Mesendoderm (in vitro differentiated cells): ENCODE data around the gene TDRD12.

Experiments
- DNase-seq: peaks from one replicate; pipeline ENCODE4 v3.0.0; 2013
- H2AK5ac ChIP-seq: 2 replicates; pipeline ENCODE4 v1.6.1; 2013; ENCODE audit warnings: low read length, inconsistent platforms
- H2BK120ac ChIP-seq: 2 replicates; pipeline ENCODE4 v1.6.1; 2013; ENCODE audit warnings: low read depth, mild to moderate bottlenecking, low read length, moderate library complexity, mixed read lengths
- H2BK15ac ChIP-seq: replicated peaks from 2 replicates; pipeline ENCODE4 v1.6.1; 2013; ENCODE audit warnings: low read depth, mild to moderate bottlenecking, moderate library complexity
- H2BK5ac ChIP-seq: 2 replicates; pipeline ENCODE4 v1.6.1; 2013; ENCODE audit warnings: low read length, inconsistent platforms
- H3K18ac ChIP-seq: 2 replicates; pipeline ENCODE4 v1.6.1; 2013; ENCODE audit warnings: mild to moderate bottlenecking, low read length, mixed read lengths
- H3K23ac ChIP-seq: one replicate; pipeline ENCODE4 v1.6.1; 2013; ENCODE audit warnings: low read length
- H3K27ac ChIP-seq: 2 replicates; pipeline ENCODE4 v1.5.1; 2013; ENCODE audit warnings: low read depth, mild to moderate bottlenecking, inconsistent platforms, low read length, moderate library complexity
- H3K27me3 ChIP-seq: 2 replicates; pipeline ENCODE4 v1.6.1; 2013; ENCODE audit warnings: low read length, control low read depth, mild to moderate bottlenecking, inconsistent platforms; ENCODE audit not compliant: insufficient read depth, poor library complexity
- H3K36me3 ChIP-seq: 2 replicates; pipeline ENCODE4 v1.6.1; 2013; ENCODE audit warnings: low read length, inconsistent platforms; ENCODE audit not compliant: control insufficient read depth, insufficient read depth
- H3K4ac ChIP-seq: one replicate; pipeline ENCODE4 v1.6.1; 2013; ENCODE audit warnings: low read depth, mild to moderate bottlenecking, low read length, moderate library complexity
- H3K4me1 ChIP-seq: 2 replicates; pipeline ENCODE4 v1.6.1; 2013; ENCODE audit warnings: low read depth, low read length, inconsistent platforms; ENCODE audit not compliant: control insufficient read depth
- H3K4me2 ChIP-seq: 2 replicates; pipeline ENCODE4 v1.6.1; 2013; ENCODE audit warnings: low read length
- H3K4me3 ChIP-seq: 2 replicates; pipeline ENCODE4 v1.5.1; 2013; ENCODE audit warnings: mild to moderate bottlenecking, low read length
- H3K56ac ChIP-seq: one replicate; pipeline ENCODE4 v1.6.1; 2013; ENCODE audit warnings: low read length
- H3K79me1 ChIP-seq: 2 replicates; pipeline ENCODE4 v1.6.1; 2013; ENCODE audit warnings: low read length, inconsistent platforms
- H3K79me2 ChIP-seq: 2 replicates; pipeline ENCODE4 v1.6.1; 2013; ENCODE audit warnings: mild to moderate bottlenecking, low read length; ENCODE audit not compliant: control insufficient read depth, insufficient read depth
- H3K9ac ChIP-seq: 2 replicates; pipeline ENCODE4 v1.6.1; 2013; ENCODE audit warnings: low read length, inconsistent platforms
- H4K5ac ChIP-seq: one replicate; pipeline ENCODE4 v1.6.1; 2013; ENCODE audit warnings: low read length
- H4K8ac ChIP-seq: one replicate; pipeline ENCODE4 v1.6.1; 2013; ENCODE audit warnings: low read depth, mild to moderate bottlenecking, control low read depth, low read length, moderate library complexity
- WGBS: extraction: QIAGEN DNeasy Blood & Tissue Kit; methylation state at CpG from one replicate; pipeline ENCODE4 v1.1.7; 2013; ENCODE audit warnings: low lambda C conversion rate, missing lambda C conversion rate; ENCODE audit not compliant: insufficient coverage; ENCODE audit errors: extremely low coverage; 5-methylcytosine and 5-hydroxymethylcytosine counted together

Gene TDRD12

GRCh38 chr19:32802840-32803239 lies 83.3 kb downstream of the TDRD12 start:
- H3K23ac ChIP-seq: no peak overlapping the region
- no peak overlapping the region for H3K56ac ChIP-seq
- no peaks in the 10 kb centered on the region for H3K79me2 ChIP-seq
- no peak overlapping the region for H2AK5ac ChIP-seq
- H3K27me3 ChIP-seq: no peaks in the 10 kb centered on the region
- H3K27ac ChIP-seq: no peak overlapping the region
- no peaks in the 10 kb centered on the region for H3K36me3 ChIP-seq
- no peak overlapping the region for H3K18ac ChIP-seq
- H3K9ac ChIP-seq: no peak overlapping the region
- H4K5ac ChIP-seq: no peak overlapping the region
- no peak overlapping the region for H2BK15ac ChIP-seq
- no CpG with 5 or more reads among the region's 12 CpGs for WGBS
- no peaks in the 10 kb centered on the region for H3K79me1 ChIP-seq
- no peak overlapping the region for H2BK5ac ChIP-seq
- H3K4ac ChIP-seq: no peak overlapping the region
- H3K4me3 ChIP-seq: no peak overlapping the region
- no peak overlapping the region for H2BK120ac ChIP-seq
- no peak overlapping the region for H4K8ac ChIP-seq
- DNase-seq: no peak
- no peaks in the 10 kb centered on the region for H3K4me1 ChIP-seq
- no peak overlapping the region for H3K4me2 ChIP-seq

GRCh38 chr19:32808236-32808635 lies 88.7 kb downstream of the TDRD12 start:
- Histone ChIP-seq H3K4me1 (no peaks in the 10 kb centered on the region), H3K56ac (no peak overlapping the region), H3K9ac (no peak overlapping the region), H3K18ac (no peak overlapping the region), H3K4me3 (no peak overlapping the region), H3K36me3 (no peaks in the 10 kb centered on the region), H3K27me3 (no peaks in the 10 kb centered on the region), H3K4me2 (no peak overlapping the region), H4K8ac (no peak overlapping the region), H2AK5ac (no peak overlapping the region), H2BK5ac (no peak overlapping the region), H4K5ac (no peak overlapping the region), H3K79me2 (no peaks in the 10 kb centered on the region), H2BK120ac (no peak overlapping the region), H3K27ac (no peak overlapping the region), H3K23ac (no peak overlapping the region), H3K79me1 (no peaks in the 10 kb centered on the region), H2BK15ac (no peak overlapping the region), H3K4ac (no peak overlapping the region)
- no CpG with 5 or more reads among the region's 4 CpGs for WGBS
- DNase-seq: no peak

GRCh38 chr19:32809254-32809653 lies 89.7 kb downstream of the TDRD12 start:
- Histone ChIP-seq H3K27ac (no peak overlapping the region), H3K36me3 (no peaks in the 10 kb centered on the region), H2AK5ac (no peak overlapping the region), H3K79me1 (no peaks in the 10 kb centered on the region), H4K8ac (no peak overlapping the region), H3K4me3 (no peak overlapping the region), H3K4ac (no peak overlapping the region), H3K18ac (no peak overlapping the region), H3K4me2 (no peak overlapping the region), H3K4me1 (no peaks in the 10 kb centered on the region), H3K9ac (no peak overlapping the region), H3K56ac (no peak overlapping the region), H3K27me3 (no peaks in the 10 kb centered on the region), H3K79me2 (no peaks in the 10 kb centered on the region), H2BK5ac (no peak overlapping the region), H3K23ac (no peak overlapping the region), H2BK120ac (no peak overlapping the region), H4K5ac (no peak overlapping the region), H2BK15ac (no peak overlapping the region)
- no peak for DNase-seq
- WGBS: no CpG with 5 or more reads among the region's 5 CpGs

- DNase-seq: no peak
- no peak overlapping the region for H2BK120ac ChIP-seq
- no peak overlapping the region for H2BK5ac ChIP-seq
- no peak overlapping the region for H3K23ac ChIP-seq
- H3K36me3 ChIP-seq: no peaks in the 10 kb centered on the region
- H3K4ac ChIP-seq: no peak overlapping the region
- H2BK15ac ChIP-seq: no peak overlapping the region
- no peaks in the 10 kb centered on the region for H3K79me1 ChIP-seq
- no peaks in the 10 kb centered on the region for H3K27me3 ChIP-seq
- no peak overlapping the region for H2AK5ac ChIP-seq
- no peak overlapping the region for H4K5ac ChIP-seq
- H3K79me2 ChIP-seq: no peaks in the 10 kb centered on the region
- no peak overlapping the region for H3K27ac ChIP-seq
- no peak overlapping the region for H3K9ac ChIP-seq
- H3K56ac ChIP-seq: no peak overlapping the region
- no peak overlapping the region for H3K4me2 ChIP-seq
- no peaks in the 10 kb centered on the region for H3K4me1 ChIP-seq
- H3K18ac ChIP-seq: no peak overlapping the region
- no peak overlapping the region for H3K4me3 ChIP-seq
- WGBS: no CpG with 5 or more reads among the region's 3 CpGs
- H4K8ac ChIP-seq: no peak overlapping the region
These were observed 90.2 kb downstream of the TDRD12 start for GRCh38 chr19:32809754-32810153.

- H3K23ac ChIP-seq: no peak overlapping the region
- H3K9ac ChIP-seq: no peak overlapping the region
- H3K18ac ChIP-seq: no peak overlapping the region
- no peak overlapping the region for H3K4ac ChIP-seq
- H3K27me3 ChIP-seq: no peaks in the 10 kb centered on the region
- no peak overlapping the region for H2AK5ac ChIP-seq
- H4K8ac ChIP-seq: no peak overlapping the region
- H3K4me1 ChIP-seq: no peaks in the 10 kb centered on the region
- WGBS: no CpG with 5 or more reads among the region's 9 CpGs
- no peak overlapping the region for H2BK5ac ChIP-seq
- H3K79me1 ChIP-seq: no peaks in the 10 kb centered on the region
- no peak overlapping the region for H3K4me3 ChIP-seq
- no peak overlapping the region for H4K5ac ChIP-seq
- DNase-seq: no peak
- no peak overlapping the region for H3K27ac ChIP-seq
- no peak overlapping the region for H2BK120ac ChIP-seq
- H3K56ac ChIP-seq: no peak overlapping the region
- no peak overlapping the region for H2BK15ac ChIP-seq
- no peaks in the 10 kb centered on the region for H3K79me2 ChIP-seq
- H3K4me2 ChIP-seq: no peak overlapping the region
- no peaks in the 10 kb centered on the region for H3K36me3 ChIP-seq
These were observed 90.9 kb downstream of the TDRD12 start for GRCh38 chr19:32810452-32810851.

GRCh38 chr19:32811151-32811550 lies 91.6 kb downstream of the TDRD12 start:
- no peaks in the 10 kb centered on the region for H3K27me3 ChIP-seq
- no peak overlapping the region for H2BK120ac ChIP-seq
- H2BK5ac ChIP-seq: no peak overlapping the region
- no CpG with 5 or more reads among the region's 11 CpGs for WGBS
- no peaks in the 10 kb centered on the region for H3K36me3 ChIP-seq
- no peak for DNase-seq
- no peak overlapping the region for H2AK5ac ChIP-seq
- no peak overlapping the region for H3K4me2 ChIP-seq
- H3K27ac ChIP-seq: no peak overlapping the region
- H3K79me2 ChIP-seq: no peaks in the 10 kb centered on the region
- H3K4me3 ChIP-seq: no peak overlapping the region
- no peak overlapping the region for H4K5ac ChIP-seq
- no peak overlapping the region for H3K9ac ChIP-seq
- H2BK15ac ChIP-seq: no peak overlapping the region
- no peak overlapping the region for H3K56ac ChIP-seq
- H3K4me1 ChIP-seq: no peaks in the 10 kb centered on the region
- H3K23ac ChIP-seq: no peak overlapping the region
- no peaks in the 10 kb centered on the region for H3K79me1 ChIP-seq
- no peak overlapping the region for H4K8ac ChIP-seq
- H3K4ac ChIP-seq: no peak overlapping the region
- no peak overlapping the region for H3K18ac ChIP-seq
